Sigmoid colon (tissue), 7 donors: ENCODE results near the gene LMO3. TPM values are rescaled to one million over a fixed set of nuclear protein-coding genes. Genes with fewer than 3 reads are reported as not detected.

Source experiments
- DNase-seq: peaks from one replicate; pipeline ENCODE4 v3.0.0-alpha.2; 2019
- H3K27ac ChIP-seq, 4 donors: fragments of 200-600 bp; sonication (generic); one replicate each; pipeline ENCODE4 v1.5.1; 2016 to 2019; ENCODE audit warnings: mild to moderate bottlenecking in 1 of 4
- H3K27me3 ChIP-seq, 3 donors: fragments of 200-600 bp; sonication (generic); one replicate each; pipeline ENCODE4 v1.5.1; 2019; ENCODE audit warnings: mild to moderate bottlenecking in 1 of 3
- H3K36me3 ChIP-seq, 4 donors: fragments of 200-600 bp; sonication (generic); one replicate each; pipeline ENCODE4 v1.5.1; 2016 to 2019
- H3K4me1 ChIP-seq, 4 donors: fragments of 200-600 bp; sonication (generic); one replicate each; pipeline ENCODE4 v1.5.1; 2017 to 2019
- H3K4me3 ChIP-seq, 4 donors: fragments of 200-600 bp; sonication (generic); one replicate each; pipeline ENCODE4 v1.5.1; 2017 to 2019; ENCODE audit warnings: mild to moderate bottlenecking in 2 of 4, moderate library complexity in 1 of 4
- H3K9me3 ChIP-seq, 4 donors: fragments of 200-600 bp in 3 of 4; sonication (generic) in 3 of 4; one replicate each; pipeline versions ENCODE4 v1.5.1 to v1.6.1; 2013 to 2019
- CTCF ChIP-seq, 4 experiments: fragments of 450-650 bp in 3 of 4; fragments of 200-600 bp in 1 of 4; IDR thresholded peaks; one replicate each; pipeline ENCODE4 v1.5.1; 2016 to 2019; ENCODE audit warnings: antibody characterized with exemption in 4 of 4, mild to moderate bottlenecking in 3 of 4, moderate library complexity in 2 of 4
- EP300 ChIP-seq, 4 donors: sonication (generic); formaldehyde crosslinking; IDR thresholded peaks; one replicate each; pipeline ENCODE4 v1.6.1; 2017; ENCODE audit warnings: antibody characterized with exemption in 4 of 4
- POLR2A ChIP-seq, 2 donors: fragments of 450-650 bp; IDR thresholded peaks; one replicate each; pipeline ENCODE4 v1.6.1; 2016; ENCODE audit warnings: antibody characterized with exemption in 2 of 2, mild to moderate bottlenecking in 2 of 2, moderate library complexity in 2 of 2
- POLR2AphosphoS5 ChIP-seq, 4 donors: sonication (generic); formaldehyde crosslinking; IDR thresholded peaks; one replicate each; pipeline ENCODE4 v1.6.1; 2017; ENCODE audit warnings: antibody characterized with exemption in 4 of 4
- WGBS, 2 donors: extraction: QIAGEN DNeasy Blood & Tissue Kit; methylation state at CpG; one replicate each; pipeline ENCODE4 v1.1.7; 2013; 5-methylcytosine and 5-hydroxymethylcytosine counted together
- intact Hi-C: fragments of 100-400 bp; cut with DNase I; formaldehyde crosslinking; loops from one replicate; pipeline ENCODE4 v1.15.1; 2023
- polyA plus RNA-seq, 3 donors: library from polyadenylated mRNA; stranded (reverse); fragments of 200-250 nt; gene quantifications; one replicate each; pipeline ENCODE4 v1.2.3, GENCODE V29; 2013
- total RNA-seq, 4 donors: library from RNA; depleted of rRNA; stranded (reverse); fragments of >200 nt; gene quantifications; one replicate each; pipeline ENCODE4 v1.1.0, GENCODE V29; 2016
- donor health status: healthy with polysubstance abuse.
- donor health status: Bipolar disorder and iron deficiency.
- donor health status: healthy.

LMO3 gene
- total and polyA plus RNA-seq, 7 donors = 0.46 to 403 (median 228) TPM

DNA sequence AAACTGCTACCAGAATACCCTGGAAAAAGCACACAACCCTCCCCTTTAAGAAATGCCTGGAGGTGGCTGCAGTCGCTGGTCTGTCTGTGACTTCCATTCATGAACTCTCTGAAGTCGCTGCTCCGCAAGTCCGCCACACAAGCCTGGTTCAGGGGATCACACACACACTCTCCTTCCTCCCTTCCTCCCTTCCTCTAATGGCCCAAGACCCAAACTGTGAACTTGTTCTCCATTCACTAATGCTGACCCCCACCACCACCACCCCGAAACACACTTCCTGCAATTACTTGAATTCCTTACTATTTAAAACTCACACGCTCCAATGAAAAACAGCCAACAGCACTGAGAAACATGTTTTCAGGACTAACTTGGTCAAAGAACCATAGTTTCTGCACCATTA is 1.0 kb upstream of the LMO3 start:
- WGBS, 2 donors = 50 to 80% methylated on average over 6 of the region's 6 CpGs
- no peak for TF ChIP-seq EP300 (IDR thresholded peaks at IDR 0.05)
- TF ChIP-seq POLR2AphosphoS5 (IDR thresholded peaks at IDR 0.05) = no peak
- TF ChIP-seq CTCF (IDR thresholded peaks at IDR 0.05) = no peak
- Histone ChIP-seq H3K27me3 (no peaks in the 10 kb centered on the region), H3K4me1 (peaks cover 0 to 14% (median 4%) of the 10 kb centered on the region in 4 donors), H3K36me3 (no peaks in the 10 kb centered on the region), H3K27ac (peak overlapping the region; percentile 84 to 91 (median 84)), H3K9me3 (no peaks in the 10 kb centered on the region), H3K4me3 (peak overlapping the region; percentile 50 to 67 (median 56))
- intact Hi-C loops = loop anchor here (10.0 kb wide), 1 partner anchor 442 kb away; no protein-coding TSS in a partner anchor
- no peak for DNase-seq

DNA sequence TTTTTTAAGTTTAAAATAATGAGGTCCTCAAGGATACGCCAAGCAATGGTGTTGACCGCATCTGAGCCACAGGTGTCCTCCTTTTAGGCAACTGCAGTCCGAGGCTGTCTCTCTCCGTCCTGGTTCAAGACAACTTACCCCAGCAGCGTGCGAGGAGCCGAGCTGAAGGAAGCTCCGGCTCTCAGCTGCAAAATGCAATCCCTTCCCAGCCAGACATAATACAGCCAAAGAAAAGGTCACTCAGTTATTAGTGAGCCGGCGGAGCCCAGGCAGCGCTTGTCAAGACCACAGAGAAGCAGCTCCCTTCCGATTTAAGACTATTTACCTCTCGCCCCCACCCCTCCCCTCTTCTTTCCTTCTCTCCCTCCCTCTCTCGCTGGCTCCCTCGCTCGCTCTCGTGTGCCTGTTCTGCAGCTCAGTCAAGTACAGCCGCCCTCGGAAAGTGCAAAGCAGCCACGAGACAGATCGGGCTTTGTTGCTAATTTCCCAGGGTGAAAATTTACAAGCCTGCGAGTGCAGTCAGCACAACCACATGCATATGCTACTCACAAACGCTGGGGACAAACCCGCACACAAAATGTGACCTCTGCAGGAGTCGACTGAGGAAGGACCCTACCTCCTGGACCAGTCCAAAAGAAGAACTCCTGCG is 363 bp upstream of the LMO3 start:
- Histone ChIP-seq H3K4me3 (peak overlapping the region; percentile 50 to 67 (median 56)), H3K27me3 (no peaks in the 10 kb centered on the region), H3K9me3 (no peaks in the 10 kb centered on the region), H3K36me3 (no peaks in the 10 kb centered on the region), H3K4me1 (peaks cover 0 to 18% (median 5%) of the 10 kb centered on the region in 4 donors), H3K27ac (peak overlapping the region; percentile 84 to 91 (median 84))
- DNase-seq = peak; percentile 84
- WGBS, 2 donors = 1 to 2% methylated on average over 26 of the region's 26 CpGs
- intact Hi-C loops = loop anchor here (10.0 kb wide), 1 partner anchor 442 kb away; no protein-coding TSS in a partner anchor
- TF ChIP-seq POLR2A (IDR thresholded peaks at IDR 0.05) (peak in 1 of 2 donors; percentile 45), POLR2AphosphoS5 (IDR thresholded peaks at IDR 0.05) (peak; percentile 28 to 67 (median 47)), EP300 (IDR thresholded peaks at IDR 0.05) (no peak), CTCF (IDR thresholded peaks at IDR 0.05) (no peak)

DNA sequence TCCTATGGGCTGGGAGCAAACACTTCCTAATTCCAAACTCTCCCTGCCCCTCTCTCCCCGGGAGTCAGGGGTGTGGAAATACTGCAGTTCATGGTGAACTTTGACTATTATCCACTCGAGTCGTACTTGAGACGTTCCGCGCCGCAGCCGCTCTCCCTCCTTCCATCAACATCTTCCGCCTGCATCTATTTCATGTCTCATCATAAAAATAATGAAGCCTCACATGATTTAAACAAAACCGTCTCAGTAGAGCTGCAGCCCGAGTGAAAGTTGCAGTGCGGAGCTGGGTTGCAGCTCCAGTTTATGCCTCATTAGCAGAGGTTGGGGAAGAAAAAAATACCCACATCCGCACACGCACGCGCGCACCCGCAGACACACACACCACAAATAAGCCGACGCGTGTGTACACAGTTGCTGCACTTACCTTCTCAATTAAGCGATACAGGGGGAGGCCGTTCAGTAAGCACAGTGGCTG is 283 bp downstream of the LMO3 start:
- TF ChIP-seq POLR2AphosphoS5 (IDR thresholded peaks at IDR 0.05) (peak in 2 of 4 donors; percentile 35 to 52), CTCF (IDR thresholded peaks at IDR 0.05) (no peak), EP300 (IDR thresholded peaks at IDR 0.05) (no peak), POLR2A (IDR thresholded peaks at IDR 0.05) (no peak)
- peak; percentile 66 for DNase-seq
- WGBS, 2 donors = 1 to 3% methylated on average over 23 of the region's 23 CpGs
- peak overlapping the region; percentile 84 to 91 (median 84) for H3K27ac ChIP-seq
- no peaks in the 10 kb centered on the region for H3K36me3 ChIP-seq
- peak overlapping the region; percentile 50 to 67 (median 56) for H3K4me3 ChIP-seq
- H3K4me1 ChIP-seq = peaks cover 0 to 14% (median 6%) of the 10 kb centered on the region in 4 donors
- H3K27me3 ChIP-seq = no peaks in the 10 kb centered on the region
- intact Hi-C loops = loop anchor here (10.0 kb wide), 1 partner anchor 441 kb away; no protein-coding TSS in a partner anchor
- H3K9me3 ChIP-seq = no peaks in the 10 kb centered on the region

DNA sequence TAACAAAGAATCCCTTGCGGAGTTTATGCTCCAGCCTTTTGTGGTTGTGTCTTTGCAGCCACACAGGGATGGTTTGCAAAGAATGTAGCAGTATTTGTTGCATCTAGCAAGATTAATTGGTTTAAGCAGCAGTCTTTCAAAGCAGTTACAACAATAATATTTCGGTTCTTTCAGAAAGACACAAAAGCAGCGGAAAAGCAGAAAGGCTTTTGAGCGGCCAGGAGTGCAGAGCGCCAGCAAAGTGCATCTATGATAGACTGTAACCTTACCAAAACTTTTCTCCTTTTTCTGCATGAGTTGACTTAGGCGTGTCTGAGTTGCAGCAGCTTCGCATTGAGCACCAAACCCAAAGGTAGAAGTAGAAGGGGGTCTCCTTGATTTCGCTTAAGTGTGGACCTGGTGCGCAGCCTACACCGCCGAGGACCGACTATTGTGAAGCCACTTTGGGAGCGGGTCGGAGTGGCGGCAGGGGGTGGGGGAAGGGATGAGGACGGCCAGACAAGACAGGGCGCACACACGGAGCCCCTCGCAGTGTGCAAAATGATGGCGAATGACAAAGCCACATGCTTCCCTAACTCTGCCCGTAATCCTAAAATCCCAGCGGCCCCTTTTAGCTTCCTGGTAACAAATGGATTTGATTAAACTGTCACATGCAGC is 1.2 kb downstream of the LMO3 start:
- no peaks in the 10 kb centered on the region for H3K9me3 ChIP-seq
- TF ChIP-seq POLR2AphosphoS5 (IDR thresholded peaks at IDR 0.05) = peak in 3 of 4 donors; percentile 13 to 45 (median 32)
- TF ChIP-seq CTCF (IDR thresholded peaks at IDR 0.05) = no peak
- peak overlapping the region; percentile 50 to 67 (median 56) for H3K4me3 ChIP-seq
- intact Hi-C loops = loop anchor here (10.0 kb wide), 1 partner anchor 440 kb away; no protein-coding TSS in a partner anchor
- no peaks in the 10 kb centered on the region for H3K27me3 ChIP-seq
- H3K27ac ChIP-seq = peak overlapping the region; percentile 84 to 91 (median 84)
- WGBS, 2 donors = 12 to 17% methylated on average over 22 of the region's 22 CpGs
- peaks cover 0 to 13% (median 4%) of the 10 kb centered on the region in 4 donors for H3K4me1 ChIP-seq
- H3K36me3 ChIP-seq = no peaks in the 10 kb centered on the region
- peak; percentile 76 for DNase-seq
